ENCODE data around the gene PHF2.

- TF ChIP-seq, protein P1, sequence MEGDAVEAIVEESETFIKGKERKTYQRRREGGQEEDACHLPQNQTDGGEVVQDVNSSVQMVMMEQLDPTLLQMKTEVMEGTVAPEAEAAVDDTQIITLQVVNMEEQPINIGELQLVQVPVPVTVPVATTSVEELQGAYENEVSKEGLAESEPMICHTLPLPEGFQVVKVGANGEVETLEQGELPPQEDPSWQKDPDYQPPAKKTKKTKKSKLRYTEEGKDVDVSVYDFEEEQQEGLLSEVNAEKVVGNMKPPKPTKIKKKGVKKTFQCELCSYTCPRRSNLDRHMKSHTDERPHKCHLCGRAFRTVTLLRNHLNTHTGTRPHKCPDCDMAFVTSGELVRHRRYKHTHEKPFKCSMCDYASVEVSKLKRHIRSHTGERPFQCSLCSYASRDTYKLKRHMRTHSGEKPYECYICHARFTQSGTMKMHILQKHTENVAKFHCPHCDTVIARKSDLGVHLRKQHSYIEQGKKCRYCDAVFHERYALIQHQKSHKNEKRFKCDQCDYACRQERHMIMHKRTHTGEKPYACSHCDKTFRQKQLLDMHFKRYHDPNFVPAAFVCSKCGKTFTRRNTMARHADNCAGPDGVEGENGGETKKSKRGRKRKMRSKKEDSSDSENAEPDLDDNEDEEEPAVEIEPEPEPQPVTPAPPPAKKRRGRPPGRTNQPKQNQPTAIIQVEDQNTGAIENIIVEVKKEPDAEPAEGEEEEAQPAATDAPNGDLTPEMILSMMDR (IDR thresholded peaks at IDR 0.05), result no peak
- TF ChIP-seq POLR2AphosphoS5 (IDR thresholded peaks at IDR 0.05) (no peak), POLR2A (IDR thresholded peaks at IDR 0.05) (no peak)
Measured at GRCh38 chr9:93712896-93713295, 136.5 kb downstream of the PHF2 start.

All from sigmoid colon (tissue), 4 donors.